Lower lobe of right lung (tissue), 2 donors: ENCODE data around the gene OAS1. TPM values are rescaled to one million over a fixed set of nuclear protein-coding genes. Genes with fewer than 3 reads are reported as not detected.
"Not testable (repeated sequence)": the region's sequence is repeated elsewhere in the genome, so short reads cannot be mapped to it uniquely, and the experiment has no call there.

Experiments used
- ATAC-seq, 2 donors: fragments of 200-7000 bp; cut with Tn5 transposase; one replicate each; pipeline ENCODE4 v1.9.1; 2020 to 2022; ENCODE audit warnings: mild to moderate bottlenecking in 2 of 2, moderate library complexity in 2 of 2
- DNase-seq: peaks from one replicate; pipeline ENCODE4 v3.0.0-alpha.2; 2020
- H3K27ac ChIP-seq: fragments of 200-600 bp; one replicate; pipeline ENCODE4 v1.8.0; 2022
- H3K27me3 ChIP-seq: fragments of 200-600 bp; one replicate; pipeline ENCODE4 v1.8.0; 2022; ENCODE audit warnings: low read depth
- H3K36me3 ChIP-seq: fragments of 200-600 bp; one replicate; pipeline ENCODE4 v1.8.0; 2022; ENCODE audit warnings: mild to moderate bottlenecking
- H3K4me1 ChIP-seq: fragments of 200-600 bp; one replicate; pipeline ENCODE4 v1.8.0; 2022
- H3K4me3 ChIP-seq: fragments of 200-600 bp; one replicate; pipeline ENCODE4 v1.8.0; 2022; ENCODE audit warnings: mild to moderate bottlenecking
- H3K9me3 ChIP-seq: fragments of 200-600 bp; one replicate; pipeline ENCODE4 v1.8.0; 2022
- intact Hi-C: fragments of 100-400 bp; cut with DNase I; formaldehyde crosslinking; loops from one replicate; pipeline ENCODE4 v1.11.0; 2022
- total RNA-seq: library from RNA; stranded (reverse); fragmentation: NEBNext Ultra II Directional; extraction: Animal tissue kit (Norgen Biotek cat#: 25700); gene quantifications from one replicate; pipeline ENCODE4 v1.2.1, GENCODE V29; 2021
- TF ChIP-seq, protein P1 (sequence below): fragments of 200-600 bp; IDR thresholded peaks from one replicate; pipeline ENCODE4 v1.8.0; 2022; ENCODE audit warnings: antibody characterized with exemption, mild to moderate bottlenecking
- donor health status: DM: no; HTN: yes; CAD: no; lungs with severe emphysema.

OAS1 gene
- total RNA-seq, 1 donor from 2014 or later, result 112 TPM

GRCh38 chr12:112948806-112949205 lies 42.0 kb downstream of the OAS1 start:
- no peak overlapping the region for H3K4me3 ChIP-seq
- H3K36me3 ChIP-seq, result peaks cover 68% of the 10 kb centered on the region
- TF ChIP-seq, protein P1, sequence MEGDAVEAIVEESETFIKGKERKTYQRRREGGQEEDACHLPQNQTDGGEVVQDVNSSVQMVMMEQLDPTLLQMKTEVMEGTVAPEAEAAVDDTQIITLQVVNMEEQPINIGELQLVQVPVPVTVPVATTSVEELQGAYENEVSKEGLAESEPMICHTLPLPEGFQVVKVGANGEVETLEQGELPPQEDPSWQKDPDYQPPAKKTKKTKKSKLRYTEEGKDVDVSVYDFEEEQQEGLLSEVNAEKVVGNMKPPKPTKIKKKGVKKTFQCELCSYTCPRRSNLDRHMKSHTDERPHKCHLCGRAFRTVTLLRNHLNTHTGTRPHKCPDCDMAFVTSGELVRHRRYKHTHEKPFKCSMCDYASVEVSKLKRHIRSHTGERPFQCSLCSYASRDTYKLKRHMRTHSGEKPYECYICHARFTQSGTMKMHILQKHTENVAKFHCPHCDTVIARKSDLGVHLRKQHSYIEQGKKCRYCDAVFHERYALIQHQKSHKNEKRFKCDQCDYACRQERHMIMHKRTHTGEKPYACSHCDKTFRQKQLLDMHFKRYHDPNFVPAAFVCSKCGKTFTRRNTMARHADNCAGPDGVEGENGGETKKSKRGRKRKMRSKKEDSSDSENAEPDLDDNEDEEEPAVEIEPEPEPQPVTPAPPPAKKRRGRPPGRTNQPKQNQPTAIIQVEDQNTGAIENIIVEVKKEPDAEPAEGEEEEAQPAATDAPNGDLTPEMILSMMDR, result no peak
- ATAC-seq, result no peak
- no peaks in the 10 kb centered on the region for H3K4me1 ChIP-seq
- DNase-seq, result no peak
- no peak overlapping the region for H3K27ac ChIP-seq
- peaks cover 5% of the 10 kb centered on the region for H3K9me3 ChIP-seq
- intact Hi-C loops, result no loop called here
- H3K27me3 ChIP-seq, result no peaks in the 10 kb centered on the region

GRCh38 chr12:112950701-112951100 lies 43.9 kb downstream of the OAS1 start:
- ATAC-seq (no peak), DNase-seq (no peak)
- no peaks in the 10 kb centered on the region for H3K4me1 ChIP-seq
- H3K4me3 ChIP-seq, result no peak overlapping the region
- intact Hi-C loops, result no loop called here
- H3K36me3 ChIP-seq, result peaks cover 52% of the 10 kb centered on the region
- H3K9me3 ChIP-seq, result peaks cover 5% of the 10 kb centered on the region
- H3K27ac ChIP-seq, result no peak overlapping the region
- H3K27me3 ChIP-seq, result no peaks in the 10 kb centered on the region
- TF ChIP-seq, protein P1, result no peak

GRCh38 chr12:112957125-112957524 lies 50.4 kb downstream of the OAS1 start:
- H3K27me3 ChIP-seq, DNase-seq, ATAC-seq, intact Hi-C loops, H3K9me3 ChIP-seq, H3K4me1 ChIP-seq, H3K4me3 ChIP-seq, H3K27ac ChIP-seq: not testable (repeated sequence)
- H3K36me3 ChIP-seq, result peaks cover 28% of the 10 kb centered on the region

DNA sequence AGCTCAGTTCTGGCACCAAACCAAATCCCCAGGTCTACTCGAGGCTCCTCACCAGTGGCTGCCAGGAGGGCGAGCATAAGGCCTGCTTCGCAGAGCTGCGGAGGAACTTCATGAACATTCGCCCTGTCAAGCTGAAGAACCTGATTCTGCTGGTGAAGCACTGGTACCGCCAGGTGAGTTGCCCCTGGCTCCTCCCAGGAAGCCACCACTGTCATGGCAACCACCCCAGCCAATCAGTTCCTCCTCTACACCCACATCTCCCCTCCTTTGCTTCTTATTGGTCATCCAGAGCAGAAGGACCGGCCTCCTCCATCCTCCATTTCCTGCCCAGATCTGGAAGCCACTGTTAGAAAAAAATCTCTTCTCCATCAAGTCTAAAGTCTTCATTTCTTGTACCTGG lies 54.3 kb downstream of the OAS1 start:
- Histone ChIP-seq H3K27ac (no peak overlapping the region), H3K36me3 (peaks cover 67% of the 10 kb centered on the region), H3K9me3 (peaks cover 5% of the 10 kb centered on the region), H3K4me1 (no peaks in the 10 kb centered on the region), H3K27me3 (no peaks in the 10 kb centered on the region), H3K4me3 (no peak overlapping the region)
- intact Hi-C loops, result no loop called here
- DNase-seq, result no peak
- ATAC-seq, result no peak
- TF ChIP-seq, protein P1, result no peak

DNA sequence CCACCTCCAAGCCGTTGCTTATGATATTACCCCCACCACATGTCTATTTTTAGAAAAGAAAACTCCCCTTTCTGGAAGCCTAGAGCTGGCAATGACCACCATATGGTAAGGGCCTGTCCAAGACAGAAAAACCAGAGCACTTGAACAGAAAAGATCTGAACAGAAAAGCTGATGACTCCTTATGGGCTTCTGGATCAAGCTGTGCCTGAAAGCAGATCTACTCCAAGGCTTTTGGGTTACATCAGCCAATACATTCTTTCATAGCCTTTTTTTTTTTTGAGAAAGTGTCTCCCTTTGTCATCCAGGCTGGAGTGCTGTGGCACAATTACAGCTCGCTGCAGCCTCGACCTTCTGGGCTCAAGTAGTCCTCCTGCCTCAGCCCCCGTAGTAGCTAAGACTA lies 54.8 kb downstream of the OAS1 start:
- Histone ChIP-seq H3K4me3 (no peak overlapping the region), H3K36me3 (peaks cover 71% of the 10 kb centered on the region), H3K27ac (no peak overlapping the region), H3K4me1 (no peaks in the 10 kb centered on the region), H3K9me3 (peaks cover 5% of the 10 kb centered on the region), H3K27me3 (no peaks in the 10 kb centered on the region)
- ATAC-seq (no peak), DNase-seq (no peak)
- TF ChIP-seq, protein P1, result no peak
- intact Hi-C loops, result no loop called here

- no peaks in the 10 kb centered on the region for H3K4me1 ChIP-seq
- H3K27me3 ChIP-seq, result no peaks in the 10 kb centered on the region
- H3K9me3 ChIP-seq, result peaks cover 5% of the 10 kb centered on the region
- no peak overlapping the region for H3K27ac ChIP-seq
- ATAC-seq, result no peak
- H3K4me3 ChIP-seq, result no peak overlapping the region
- peaks cover 82% of the 10 kb centered on the region for H3K36me3 ChIP-seq
- TF ChIP-seq, protein P1, result no peak
- intact Hi-C loops, result no loop called here
- DNase-seq, result no peak
Observed at GRCh38 chr12:112962561-112962960, 55.8 kb downstream of the OAS1 start.
